Esophagus squamous epithelium (tissue), 5 donors: ENCODE results near the gene ZRANB2. TPM values are rescaled to one million over a fixed set of nuclear protein-coding genes. Genes with fewer than 3 reads are reported as not detected.

ENCODE experiments used
- DNase-seq: peaks from one replicate; lab custom pipeline; 2025; lab: John Stamatoyannopoulos, UW
- H3K27ac ChIP-seq, 4 donors: fragments of 200-600 bp; sonication (generic); one replicate each; pipeline ENCODE4 v1.5.1; 2016 to 2019; ENCODE audit warnings: mild to moderate bottlenecking in 1 of 4
- H3K27me3 ChIP-seq, 4 donors: fragments of 200-600 bp; sonication (generic); 1 replicate in 3 of 4; 2 replicates in 1 of 4; pipeline versions ENCODE4 v1.5.1 to v1.6.0; 2017 to 2021; ENCODE audit warnings: antibody characterized with exemption in 1 of 4
- H3K36me3 ChIP-seq, 3 donors: fragments of 200-600 bp; sonication (generic); one replicate each; pipeline ENCODE4 v1.5.1; 2016 to 2019
- H3K4me1 ChIP-seq, 3 donors: fragments of 200-600 bp; sonication (generic); one replicate each; pipeline ENCODE4 v1.5.1; 2017 to 2019
- H3K4me3 ChIP-seq, 4 donors: fragments of 200-600 bp; sonication (generic); 1 replicate in 3 of 4; 2 replicates in 1 of 4; pipeline ENCODE4 v1.5.1; 2016 to 2019; ENCODE audit warnings: mild to moderate bottlenecking in 2 of 4, moderate library complexity in 1 of 4
- H3K9me3 ChIP-seq, 3 donors: fragments of 200-600 bp; sonication (generic); one replicate each; pipeline ENCODE4 v1.5.1; 2016 to 2019
- POLR2A ChIP-seq, 4 donors: fragments of 450-650 bp; IDR thresholded peaks; one replicate each; pipeline ENCODE4 v1.6.1; 2017; ENCODE audit warnings: antibody characterized with exemption in 4 of 4, mild to moderate bottlenecking in 4 of 4, moderate library complexity in 3 of 4
- WGBS, 2 donors: methylation state at CpG; one replicate each; pipeline ENCODE4 v1.1.5; 2018; 5-methylcytosine and 5-hydroxymethylcytosine counted together
- intact Hi-C: fragments of 100-400 bp; cut with DNase I; formaldehyde crosslinking; loops from one replicate; pipeline ENCODE4 v1.15.0; 2022
- total RNA-seq, 4 donors: library from RNA; depleted of rRNA; stranded (reverse); fragments of >200 nt; gene quantifications; one replicate each; pipeline ENCODE4 v1.1.0, GENCODE V29; 2016
- TF ChIP-seq, protein P1 (sequence below), 6 experiments: fragments of 450-650 bp in 4 of 6; fragments of 200-600 bp in 2 of 6; sonication (generic) in 2 of 6; IDR thresholded peaks; one replicate each; pipeline ENCODE4 v1.5.1; 2016 to 2019; ENCODE audit warnings: antibody characterized with exemption in 6 of 6, mild to moderate bottlenecking in 4 of 6, moderate library complexity in 4 of 6
- donor health status: DM: yes; HTN: yes; CAD: no.

The ZRANB2 gene
- total RNA-seq, 4 donors from 2014 or later, result 17.4 to 67.7 (median 36.8) TPM

DNA sequence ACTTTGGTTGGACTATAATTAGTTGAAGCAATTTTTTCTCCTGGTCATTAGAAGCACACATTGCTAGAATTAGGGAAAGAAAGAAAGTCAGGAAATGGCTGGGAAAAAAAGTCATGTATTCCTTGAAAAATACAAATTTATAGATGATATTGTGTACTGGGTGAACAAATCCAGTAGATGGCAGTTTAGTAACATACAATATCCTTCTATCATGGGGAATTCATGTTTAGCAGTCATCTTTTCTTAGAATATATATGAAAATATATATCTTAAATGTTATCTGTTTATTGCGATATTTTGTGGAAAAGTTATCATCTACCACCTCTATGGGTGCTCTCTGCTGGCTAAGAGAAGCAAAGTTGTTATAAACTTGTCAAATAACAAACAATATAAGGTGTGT, 13.1 kb upstream of the ZRANB2 start:
- intact Hi-C loops, result no loop called here
- TF ChIP-seq POLR2A (IDR thresholded peaks at IDR 0.05), result no peak
- TF ChIP-seq, protein P1, sequence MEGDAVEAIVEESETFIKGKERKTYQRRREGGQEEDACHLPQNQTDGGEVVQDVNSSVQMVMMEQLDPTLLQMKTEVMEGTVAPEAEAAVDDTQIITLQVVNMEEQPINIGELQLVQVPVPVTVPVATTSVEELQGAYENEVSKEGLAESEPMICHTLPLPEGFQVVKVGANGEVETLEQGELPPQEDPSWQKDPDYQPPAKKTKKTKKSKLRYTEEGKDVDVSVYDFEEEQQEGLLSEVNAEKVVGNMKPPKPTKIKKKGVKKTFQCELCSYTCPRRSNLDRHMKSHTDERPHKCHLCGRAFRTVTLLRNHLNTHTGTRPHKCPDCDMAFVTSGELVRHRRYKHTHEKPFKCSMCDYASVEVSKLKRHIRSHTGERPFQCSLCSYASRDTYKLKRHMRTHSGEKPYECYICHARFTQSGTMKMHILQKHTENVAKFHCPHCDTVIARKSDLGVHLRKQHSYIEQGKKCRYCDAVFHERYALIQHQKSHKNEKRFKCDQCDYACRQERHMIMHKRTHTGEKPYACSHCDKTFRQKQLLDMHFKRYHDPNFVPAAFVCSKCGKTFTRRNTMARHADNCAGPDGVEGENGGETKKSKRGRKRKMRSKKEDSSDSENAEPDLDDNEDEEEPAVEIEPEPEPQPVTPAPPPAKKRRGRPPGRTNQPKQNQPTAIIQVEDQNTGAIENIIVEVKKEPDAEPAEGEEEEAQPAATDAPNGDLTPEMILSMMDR (IDR thresholded peaks at IDR 0.05), result peak in 3 of 6 experiments; percentile 24 to 35 (median 29)
- H3K27ac ChIP-seq, result no peak overlapping the region
- H3K36me3 ChIP-seq, result no peaks in the 10 kb centered on the region
- no peaks in the 10 kb centered on the region for H3K9me3 ChIP-seq
- H3K27me3 ChIP-seq, result no peaks in the 10 kb centered on the region
- H3K4me3 ChIP-seq, result no peak overlapping the region
- no peaks in the 10 kb centered on the region for H3K4me1 ChIP-seq
- WGBS, 2 donors, result 63 to 73% methylated on average over 1 of the region's 1 CpG
- no peak for DNase-seq

DNA sequence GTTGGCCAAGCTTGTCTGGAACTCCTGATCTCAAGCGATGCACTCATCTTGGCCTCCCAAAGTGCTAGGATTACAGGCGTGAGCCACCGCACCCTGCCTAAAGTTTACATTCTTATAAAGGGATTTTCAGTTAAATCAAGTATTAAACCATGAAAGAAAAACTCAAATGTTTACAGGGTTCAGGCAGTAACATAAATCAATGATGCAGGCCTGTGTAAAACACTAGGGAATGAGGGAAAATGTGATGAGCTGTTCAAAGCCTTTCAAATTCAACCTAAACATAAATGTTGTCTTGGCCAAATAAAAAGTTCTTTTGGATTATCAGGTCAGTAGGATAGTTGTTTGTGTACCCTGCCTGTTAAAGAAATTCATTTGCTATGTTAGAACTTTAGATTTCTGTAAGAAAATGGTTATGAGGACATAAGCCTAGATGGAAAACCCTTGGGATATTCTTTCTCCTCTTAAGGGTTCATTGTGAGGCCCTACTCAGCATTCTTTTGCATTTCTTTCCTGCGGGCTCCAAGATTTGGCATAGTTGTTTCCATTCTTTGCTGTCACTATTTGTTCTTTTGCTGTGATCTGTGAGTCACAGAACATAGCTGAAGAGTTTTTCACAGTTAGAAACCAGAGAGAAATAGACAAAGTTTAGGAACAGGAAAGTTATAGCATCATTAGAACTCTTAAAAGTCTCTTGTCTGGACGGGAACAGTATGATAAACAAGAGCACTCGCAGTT, 8.9 kb upstream of the ZRANB2 start:
- H3K9me3 ChIP-seq, result no peaks in the 10 kb centered on the region
- no peaks in the 10 kb centered on the region for H3K27me3 ChIP-seq
- WGBS, 2 donors, result 63 to 66% methylated on average over 6 of the region's 6 CpGs
- TF ChIP-seq POLR2A (IDR thresholded peaks at IDR 0.05), result no peak
- TF ChIP-seq, protein P1 (IDR thresholded peaks at IDR 0.05), result no peak
- no peaks in the 10 kb centered on the region for H3K4me1 ChIP-seq
- peak overlapping the region; percentile 41 to 76 (median 56) for H3K27ac ChIP-seq
- H3K36me3 ChIP-seq, result no peaks in the 10 kb centered on the region
- no peak for DNase-seq
- H3K4me3 ChIP-seq, result no peak overlapping the region
- intact Hi-C loops, result no loop called here

DNA sequence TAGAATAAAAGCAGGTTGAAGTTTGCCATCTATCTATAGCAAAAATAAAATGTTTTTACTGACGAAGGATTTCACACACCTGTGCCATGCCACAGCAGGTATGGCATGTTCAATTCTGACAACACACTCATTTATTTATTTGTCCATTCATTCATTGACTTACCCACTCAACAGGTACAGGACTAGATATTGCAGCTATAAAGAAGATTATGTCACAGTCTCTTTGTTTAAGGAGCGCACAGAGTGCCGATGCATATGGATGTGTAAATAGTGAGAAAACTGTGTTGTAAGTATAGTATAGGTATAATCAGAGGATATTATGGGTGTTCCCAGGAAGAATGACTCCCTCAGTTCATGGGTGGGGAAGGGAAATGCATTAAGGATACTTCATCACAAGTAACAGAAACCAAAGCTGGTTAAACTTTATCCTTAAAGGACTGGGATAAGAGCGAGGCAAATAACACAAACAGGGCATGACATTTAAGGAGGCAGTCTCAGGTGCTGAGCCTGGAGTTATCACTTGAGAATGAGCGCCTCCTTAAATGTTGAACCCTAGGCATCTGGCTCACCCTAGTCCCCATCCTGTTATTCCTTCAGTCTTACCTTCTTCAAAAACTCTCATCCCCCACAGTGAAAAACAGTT, 7.9 kb upstream of the ZRANB2 start:
- no peaks in the 10 kb centered on the region for H3K4me1 ChIP-seq
- no peaks in the 10 kb centered on the region for H3K9me3 ChIP-seq
- intact Hi-C loops, result no loop called here
- H3K36me3 ChIP-seq, result no peaks in the 10 kb centered on the region
- no peak overlapping the region for H3K4me3 ChIP-seq
- H3K27ac ChIP-seq, result peak overlapping the region in 3 of 4 donors; percentile 33 to 76 (median 42)
- peaks cover 0 to under 1% (median 0%) of the 10 kb centered on the region in 4 donors for H3K27me3 ChIP-seq
- no peak for TF ChIP-seq POLR2A (IDR thresholded peaks at IDR 0.05)
- TF ChIP-seq, protein P1 (IDR thresholded peaks at IDR 0.05), result no peak
- DNase-seq, result no peak
- whole genome bisulfite sequencing, 2 donors, result 83 to 85% methylated on average over 5 of the region's 5 CpGs

DNA sequence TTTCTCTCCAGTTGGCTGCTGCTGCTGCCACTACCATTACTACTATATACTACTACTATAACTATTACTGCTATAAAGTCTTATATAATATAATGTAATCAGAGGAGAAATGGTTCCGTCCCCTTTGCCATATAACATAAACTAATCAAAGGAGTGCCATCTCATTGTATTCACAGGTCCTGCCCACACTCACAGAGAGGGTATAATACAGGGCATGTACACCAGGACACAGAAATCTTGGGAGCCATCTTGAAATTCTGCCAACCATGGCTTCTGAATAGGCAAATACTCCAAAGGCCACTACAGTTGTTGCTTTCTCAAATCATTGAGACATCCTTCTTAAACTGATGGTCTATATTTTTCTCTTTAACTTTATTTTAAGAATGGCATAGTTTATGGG, 6.9 kb upstream of the ZRANB2 start:
- H3K36me3 ChIP-seq, result no peaks in the 10 kb centered on the region
- H3K9me3 ChIP-seq, result no peaks in the 10 kb centered on the region
- H3K27me3 ChIP-seq, result peaks cover 0 to 4% (median 0%) of the 10 kb centered on the region in 4 donors
- 100% methylated on average over 1 of the region's 1 CpG; no CpG with 5 or more reads in 1 of the 2 donors for WGBS, 2 donors
- no peak overlapping the region for H3K27ac ChIP-seq
- no peaks in the 10 kb centered on the region for H3K4me1 ChIP-seq
- intact Hi-C loops, result no loop called here
- no peak overlapping the region for H3K4me3 ChIP-seq
- no peak for DNase-seq
- TF ChIP-seq, protein P1 (IDR thresholded peaks at IDR 0.05), result no peak
- no peak for TF ChIP-seq POLR2A (IDR thresholded peaks at IDR 0.05)

DNA sequence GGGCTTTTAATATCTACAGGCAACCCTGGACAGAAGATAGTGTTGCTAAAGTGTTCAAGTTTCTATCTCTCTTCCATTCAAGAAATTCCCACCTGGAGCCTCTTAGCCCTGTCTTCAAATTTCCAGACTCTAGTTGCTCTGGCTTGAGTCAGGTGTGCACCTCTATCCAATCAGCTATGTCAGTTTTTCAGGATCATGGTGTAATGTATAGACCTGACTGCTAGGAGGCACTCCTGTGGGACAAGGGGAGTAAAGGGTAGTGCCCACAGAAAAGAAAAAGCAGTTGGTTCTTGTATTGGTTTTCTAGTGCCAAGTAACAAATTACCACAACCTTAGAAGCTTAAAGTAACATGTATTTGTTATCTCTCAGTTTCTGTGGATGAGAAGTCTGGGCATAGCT, 6.2 kb upstream of the ZRANB2 start:
- peaks cover 0 to 4% (median 0%) of the 10 kb centered on the region in 4 donors for H3K27me3 ChIP-seq
- intact Hi-C loops, result no loop called here
- no peak for DNase-seq

More for the DNA sequence above, 6.2 kb upstream of the ZRANB2 start:
- no peak overlapping the region for H3K27ac ChIP-seq
- TF ChIP-seq, protein P1 (IDR thresholded peaks at IDR 0.05), result no peak
- TF ChIP-seq POLR2A (IDR thresholded peaks at IDR 0.05), result no peak
- H3K4me1 ChIP-seq, result no peaks in the 10 kb centered on the region
- no peaks in the 10 kb centered on the region for H3K36me3 ChIP-seq
- H3K4me3 ChIP-seq, result no peak overlapping the region
- no peaks in the 10 kb centered on the region for H3K9me3 ChIP-seq
